Mammary epithelial cell (primary cell): Measurements from ENCODE around the gene PMVK.

Experiments used
- EZH2 ChIP-seq: IDR thresholded peaks from 2 replicates; pipeline ENCODE4 v1.6.1; 2012; ENCODE audit warnings: low read length, inconsistent platforms, borderline replicate concordance
- TF ChIP-seq, protein P1 (sequence below), 2 donors: IDR thresholded peaks in 1 of 2; conservative IDR thresholded peaks in 1 of 2; 2 replicates each; pipeline ENCODE4 v1.5.1; 2011 to 2012; ENCODE audit warnings: inconsistent platforms in 2 of 2, low read length in 2 of 2, mild to moderate bottlenecking in 2 of 2, control low read depth in 1 of 2, low read depth in 1 of 2; ENCODE audit not compliant: insufficient read depth in 1 of 2; ENCODE audit errors: extremely low read depth in 1 of 2

DNA sequence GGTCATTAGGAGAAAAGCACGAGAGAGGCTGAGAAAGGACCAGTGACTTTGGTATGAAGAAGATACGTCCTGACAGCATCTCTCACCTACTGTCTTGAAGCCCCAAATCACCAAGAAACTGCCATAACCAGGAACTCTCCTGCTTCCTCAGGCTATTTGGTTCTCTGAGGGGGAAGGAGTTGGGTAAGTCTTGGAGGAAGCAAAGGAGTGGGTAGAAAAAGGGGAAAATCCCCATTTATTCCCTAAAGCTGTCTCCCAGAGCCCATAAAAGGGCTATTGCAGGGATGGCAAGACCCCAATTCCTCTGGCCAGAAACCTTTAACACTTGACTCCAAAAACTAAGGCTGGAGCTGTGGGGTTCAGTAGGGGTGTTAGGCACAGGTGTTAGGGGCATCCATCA lies 21.5 kb upstream of the PMVK start:
- TF ChIP-seq, protein P1, sequence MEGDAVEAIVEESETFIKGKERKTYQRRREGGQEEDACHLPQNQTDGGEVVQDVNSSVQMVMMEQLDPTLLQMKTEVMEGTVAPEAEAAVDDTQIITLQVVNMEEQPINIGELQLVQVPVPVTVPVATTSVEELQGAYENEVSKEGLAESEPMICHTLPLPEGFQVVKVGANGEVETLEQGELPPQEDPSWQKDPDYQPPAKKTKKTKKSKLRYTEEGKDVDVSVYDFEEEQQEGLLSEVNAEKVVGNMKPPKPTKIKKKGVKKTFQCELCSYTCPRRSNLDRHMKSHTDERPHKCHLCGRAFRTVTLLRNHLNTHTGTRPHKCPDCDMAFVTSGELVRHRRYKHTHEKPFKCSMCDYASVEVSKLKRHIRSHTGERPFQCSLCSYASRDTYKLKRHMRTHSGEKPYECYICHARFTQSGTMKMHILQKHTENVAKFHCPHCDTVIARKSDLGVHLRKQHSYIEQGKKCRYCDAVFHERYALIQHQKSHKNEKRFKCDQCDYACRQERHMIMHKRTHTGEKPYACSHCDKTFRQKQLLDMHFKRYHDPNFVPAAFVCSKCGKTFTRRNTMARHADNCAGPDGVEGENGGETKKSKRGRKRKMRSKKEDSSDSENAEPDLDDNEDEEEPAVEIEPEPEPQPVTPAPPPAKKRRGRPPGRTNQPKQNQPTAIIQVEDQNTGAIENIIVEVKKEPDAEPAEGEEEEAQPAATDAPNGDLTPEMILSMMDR (conservative IDR thresholded peaks at IDR 0.05 in 1 of 2, IDR thresholded peaks at IDR 0.05 in 1 of 2; ENCODE audit: extremely low read depth in 1 of 2, insufficient read depth in 1 of 2, low read depth in 1 of 2, low read length in 2 of 2): no peak
- TF ChIP-seq EZH2: no peak
